HG03097 (cell line): ENCODE measurements around the gene TUBGCP5.
"Not testable (repeated sequence)": the region's sequence is repeated elsewhere in the genome, so short reads cannot be mapped to it uniquely, and the experiment has no call there.

Source experiments
- ATAC-seq: cut with Tn5 transposase; IDR thresholded peaks from one replicate; pipeline ENCODE4 v1.9.1; 2021; ENCODE audit not compliant: unreplicated experiment, low FRiP score

Gene TUBGCP5

GRCh38 chr15:23043535-23043934, 4.2 kb upstream of the TUBGCP5 start:
- not testable (repeated sequence) for ATAC-seq

- ATAC-seq = not testable (repeated sequence)
Observed at GRCh38 chr15:23041736-23042135, 2.4 kb upstream of the TUBGCP5 start.

DNA sequence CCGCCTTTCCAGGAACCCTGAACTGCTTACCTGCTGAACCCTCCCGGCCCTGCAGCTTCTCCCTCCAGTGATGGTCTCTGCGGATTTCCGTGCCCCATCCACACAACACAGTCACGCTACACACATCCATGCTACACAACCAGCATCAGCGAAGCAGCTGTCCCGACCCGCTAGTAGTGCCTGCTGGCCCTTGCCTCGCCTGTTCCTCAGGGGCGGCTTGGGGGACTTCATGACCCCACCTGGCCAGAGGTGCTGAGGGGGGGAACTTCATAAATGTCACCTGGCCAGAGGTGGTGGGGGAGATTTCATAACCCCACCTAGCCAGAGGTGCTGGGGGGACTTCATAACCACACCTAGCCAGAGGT, 530 bp upstream of the TUBGCP5 start:
- ATAC-seq = no peak

GRCh38 chr15:23038726-23039142, 635 bp downstream of the TUBGCP5 start:
- peak; percentile 18 for ATAC-seq

DNA sequence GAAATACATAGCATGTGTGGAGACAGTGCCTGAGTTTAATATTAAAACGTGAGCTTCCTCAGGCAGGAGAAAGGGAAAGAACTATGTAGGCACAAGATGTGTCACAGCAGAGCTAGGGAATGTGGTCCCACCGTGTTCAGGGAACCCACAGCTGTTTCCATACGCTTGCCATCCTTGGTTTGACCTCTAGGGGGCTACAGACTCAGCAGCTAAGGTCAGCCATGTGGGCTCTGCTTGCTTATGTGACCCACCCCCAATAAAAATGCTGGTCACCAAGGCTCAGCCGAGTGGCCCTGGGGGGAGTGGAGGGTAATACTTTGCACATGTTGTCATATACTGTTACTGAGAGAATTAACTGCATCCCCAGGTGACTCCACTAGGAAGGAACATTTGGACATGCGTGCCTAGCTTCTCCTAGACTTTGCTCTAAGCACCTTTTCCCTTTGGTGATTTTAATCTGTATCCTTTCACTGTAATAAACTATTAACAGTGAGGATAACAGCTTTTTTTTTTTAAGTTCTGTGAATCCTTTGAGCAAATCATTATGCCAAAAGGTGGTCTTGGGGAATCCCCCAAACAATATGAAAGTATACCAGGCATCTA, 3.3 kb downstream of the TUBGCP5 start:
- no peak for ATAC-seq

DNA sequence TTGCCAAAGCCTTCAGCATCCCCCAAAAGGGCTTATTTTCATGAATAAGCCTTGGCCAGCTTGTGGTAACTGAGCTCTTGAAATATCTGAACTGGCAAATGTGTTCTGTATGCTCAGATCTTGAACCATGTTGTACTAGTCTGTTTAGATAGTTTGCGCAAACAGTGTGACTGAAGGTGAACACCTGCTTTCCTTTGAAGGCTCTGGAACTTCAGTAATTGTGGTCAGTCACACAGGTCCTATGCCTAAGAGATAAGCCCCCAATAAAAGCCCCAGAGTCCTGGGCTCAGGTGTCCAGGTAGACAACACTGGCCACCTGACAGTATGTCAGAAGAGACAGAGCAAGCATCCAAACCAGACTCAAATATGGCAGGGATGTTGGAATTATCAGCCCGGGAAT, 5.4 kb downstream of the TUBGCP5 start:
- ATAC-seq = no peak

DNA sequence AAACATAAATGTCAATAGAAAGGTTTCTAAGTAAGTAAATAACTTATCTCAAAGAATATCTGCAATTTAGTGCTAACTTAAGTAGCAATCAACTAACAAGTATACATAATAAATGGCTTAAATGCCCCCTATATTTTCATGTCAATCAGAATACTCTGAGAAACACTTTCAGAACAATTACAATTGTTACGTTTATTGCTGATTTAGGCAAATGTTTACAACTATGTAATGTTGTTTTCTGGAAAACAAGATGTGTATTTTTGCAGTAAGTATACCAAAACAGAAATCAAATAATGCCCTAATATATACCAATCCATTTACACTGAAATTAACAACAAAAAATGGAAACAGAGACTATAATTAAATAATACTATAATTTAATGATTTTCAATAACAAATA, 13.2 kb downstream of the TUBGCP5 start:
- ATAC-seq = no peak

GRCh38 chr15:23022156-23022555, 17.2 kb downstream of the TUBGCP5 start:
- ATAC-seq = no peak

- ATAC-seq = no peak
Observed at GRCh38 chr15:23014394-23015000, 24.9 kb downstream of the TUBGCP5 start.

DNA sequence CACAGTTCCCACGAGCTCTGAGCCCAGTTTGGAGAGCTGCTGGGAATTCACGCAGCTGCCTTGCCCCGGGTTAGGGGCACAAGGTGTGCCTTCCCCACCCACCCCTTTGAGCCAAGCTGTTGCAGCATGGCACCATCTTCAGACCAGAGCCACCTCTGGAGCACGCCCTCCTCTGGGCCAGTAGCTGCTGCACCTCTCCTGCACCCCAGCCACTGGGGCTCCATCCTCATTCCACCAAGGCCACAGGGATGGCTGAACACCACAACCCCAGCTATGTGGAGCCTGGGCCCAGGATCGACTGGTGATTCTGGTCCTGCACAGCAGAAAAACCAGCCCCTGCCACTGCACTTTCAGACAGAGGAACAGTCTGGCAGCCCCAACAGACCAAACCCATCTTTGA, 25.7 kb downstream of the TUBGCP5 start:
- ATAC-seq = no peak

- ATAC-seq = not testable (repeated sequence)
Observed at GRCh38 chr15:23012616-23013015, 26.8 kb downstream of the TUBGCP5 start.

GRCh38 chr15:23003736-23004135, 35.6 kb downstream of the TUBGCP5 start:
- no peak for ATAC-seq

DNA sequence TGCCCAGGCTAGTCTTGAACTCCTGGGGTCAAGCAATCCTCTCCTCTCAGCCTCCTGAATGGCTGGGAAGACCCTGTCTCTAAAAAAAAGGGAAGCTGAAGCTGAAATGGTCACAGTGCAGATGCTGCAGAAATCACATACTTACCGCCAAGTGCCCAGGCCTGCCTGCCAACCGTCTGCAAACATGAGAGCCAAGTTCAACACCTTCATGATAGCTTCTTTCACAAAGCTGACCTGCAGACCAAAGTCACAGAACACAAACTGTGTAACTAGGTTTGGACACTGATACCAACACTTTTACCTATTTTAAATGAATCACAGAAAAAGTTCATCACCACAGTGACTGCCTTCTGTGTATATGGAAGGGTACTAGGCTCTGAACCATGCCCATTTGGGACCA, 36.4 kb downstream of the TUBGCP5 start:
- no peak for ATAC-seq

DNA sequence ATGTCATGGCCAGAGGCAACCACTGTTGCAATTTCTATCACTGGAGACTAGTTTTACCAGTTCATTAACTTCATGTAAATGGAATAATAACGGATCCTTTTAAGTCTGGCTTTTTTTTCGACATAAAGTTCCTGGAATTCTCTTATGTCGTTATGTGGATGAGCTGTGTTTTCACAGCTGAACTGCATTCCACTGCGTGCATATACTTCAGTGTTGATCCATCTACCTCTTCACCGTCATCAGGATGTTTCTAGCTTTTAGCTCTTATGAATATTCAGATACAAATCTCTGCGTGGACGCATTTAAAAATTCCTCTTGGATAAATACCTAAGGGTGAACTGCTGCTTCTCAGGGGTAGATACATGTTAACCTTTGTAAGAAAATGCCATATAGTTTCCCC, 43.6 kb downstream of the TUBGCP5 start:
- no peak for ATAC-seq

DNA sequence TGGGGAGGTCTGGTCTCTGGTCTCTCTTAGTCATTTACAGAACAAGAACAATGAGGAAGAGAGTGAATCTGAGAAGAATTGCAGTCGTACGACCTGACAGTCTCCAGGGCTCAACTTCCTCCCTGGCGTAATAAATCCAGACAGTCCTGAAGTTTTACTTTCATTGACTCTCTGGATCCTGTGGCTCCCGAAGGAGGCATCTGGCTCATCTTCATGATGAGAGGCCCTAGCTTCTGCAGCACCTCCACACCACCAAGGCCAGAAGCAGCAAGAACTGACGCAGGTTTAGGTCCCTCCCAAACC, 47.4 kb downstream of the TUBGCP5 start:
- no peak for ATAC-seq

- ATAC-seq = no peak
Observed at GRCh38 chr15:22989576-22990477, 49.5 kb downstream of the TUBGCP5 start.

DNA sequence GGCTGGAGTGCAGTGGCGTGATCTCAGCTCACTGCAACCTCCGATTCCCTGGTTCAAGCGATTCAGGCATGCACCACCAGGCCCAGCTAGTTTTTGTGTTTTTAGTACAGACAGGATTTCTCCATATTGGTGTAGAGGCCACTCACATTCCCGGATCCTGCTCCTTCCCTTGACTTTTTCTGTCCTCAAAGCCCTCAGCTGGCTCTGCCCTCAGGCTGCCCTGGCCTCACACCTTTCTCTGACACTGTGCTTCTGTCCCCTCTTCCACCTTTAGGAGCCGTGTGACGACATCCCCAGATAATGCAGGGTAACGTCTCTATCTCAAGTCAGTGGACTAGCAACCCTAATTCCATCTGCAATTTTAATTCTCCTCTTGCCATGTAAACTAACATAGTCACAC, 50.6 kb downstream of the TUBGCP5 start:
- no peak for ATAC-seq

DNA sequence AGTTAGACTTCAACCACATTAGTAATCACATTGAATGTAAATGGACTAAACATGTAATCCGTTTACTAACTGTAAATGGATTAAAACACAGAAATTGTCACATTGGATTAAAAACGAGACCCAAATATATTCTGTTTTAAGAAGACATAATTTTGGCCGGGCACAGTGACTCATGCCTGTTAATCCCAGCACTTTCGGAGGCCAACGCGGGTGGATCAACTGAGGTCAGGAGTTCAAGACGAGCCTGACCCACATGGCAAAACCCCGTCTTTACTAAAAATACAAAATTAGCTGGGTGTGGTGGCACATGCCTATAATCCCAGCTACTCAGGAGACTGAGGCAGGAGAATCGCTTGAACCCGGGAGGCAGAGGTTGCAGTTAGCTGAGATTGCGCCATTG, 57.4 kb downstream of the TUBGCP5 start:
- not testable (repeated sequence) for ATAC-seq

DNA sequence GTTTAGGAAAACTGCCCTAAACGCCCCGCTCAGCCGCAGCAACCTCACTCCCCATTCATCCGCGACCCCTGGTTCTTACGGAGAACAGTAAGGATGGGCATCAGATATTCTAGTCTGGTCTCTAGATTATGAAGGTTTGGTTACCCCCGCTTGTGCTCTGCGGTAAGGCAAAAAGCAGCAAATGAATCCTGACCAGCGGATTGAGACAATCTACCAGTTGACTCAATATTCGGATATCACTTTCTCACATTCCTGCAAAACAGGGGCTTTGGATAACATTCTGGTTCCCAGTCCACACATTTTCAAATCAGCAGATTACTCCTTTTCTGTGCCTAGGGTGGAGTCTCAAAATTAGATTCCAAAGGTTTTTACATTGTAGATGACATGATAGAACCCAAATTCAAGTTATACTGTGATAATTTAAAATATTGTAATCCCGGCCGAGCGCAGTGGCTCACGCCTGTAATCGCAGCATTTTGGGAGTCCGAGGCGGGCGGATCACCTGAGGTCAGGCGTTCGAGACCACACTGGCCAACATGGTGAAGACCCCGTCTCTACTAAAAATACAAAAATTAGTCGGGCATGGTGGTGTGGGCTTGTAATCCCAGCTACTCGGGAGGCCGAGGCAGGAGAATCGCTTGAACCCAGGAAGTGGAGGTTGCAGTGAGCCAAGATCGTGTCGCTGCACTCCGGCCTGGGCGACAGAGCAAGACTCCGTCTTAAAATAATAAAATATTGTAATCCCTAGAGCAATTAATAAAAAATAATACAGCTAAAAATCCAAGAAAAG, 58.1 kb downstream of the TUBGCP5 start:
- ATAC-seq = no peak

- peak; percentile 58 for ATAC-seq
Observed at GRCh38 chr15:22980189-22981050, 58.9 kb downstream of the TUBGCP5 start, which contains the start of gene CYFIP1. Gene CYFIP1, minus strand, starts transcription at chr15:22980368. Its CDS starts 33,083 bp downstream, at chr15:22947285.
